K562 (cell line): ENCODE data around the gene SYNGR3. TPM values are rescaled to one million over a fixed set of nuclear protein-coding genes. Genes with fewer than 3 reads are reported as not detected.

Source experiments
- ATAC-seq: fragments of 200-7000 bp; cut with Tn5 transposase; 3 replicates; pipeline ENCODE4 v1.9.1; 2020; ENCODE audit warnings: moderate library complexity
- BruUV-seq: library from RNA; stranded (reverse); fragments of 400-500 nt; replicated peaks from 2 replicates; lab custom pipeline; 2021; lab: Mats Ljungman, UMichigan
- CTCF ChIA-PET: fragments of 300-600 bp; formaldehyde crosslinking; extraction: SDS; loops from one replicate; lab custom pipeline; 2021; ENCODE audit warnings: low intra/inter-chr PET ratio; lab: Yijun Ruan, JAX
- POLR2A ChIA-PET: fragments of 300-600, 350-650 bp; sonication (Branson Sonifier 250); formaldehyde crosslinking; extraction: SDS; loops from one replicate; lab custom pipeline; 2021; ENCODE audit warnings: antibody characterized with exemption, inconsistent platforms; lab: Yijun Ruan, JAX
- DNase-seq, 4 experiments: peaks; one replicate each; pipeline versions ENCODE4 v3.0.0 to v3.0.0-alpha.2; 2011 to 2018; ENCODE audit warnings: low spot score in 3 of 4, mixed read lengths in 3 of 4; ENCODE audit errors: extremely low read depth in 1 of 4
- FAIRE-seq: peaks from 2 replicates; lab custom pipeline; 2011; peaks lifted over from hg19 to GRCh38; lab: Jason Lieb, UNC
- H2AFZ ChIP-seq: 2 replicates; pipeline ENCODE4 v1.6.0; 2011; ENCODE audit warnings: low read depth, low read length, control low read depth, inconsistent platforms
- H3K27ac ChIP-seq: fragments of 200-600 bp; 3 replicates; pipeline ENCODE4 v1.8.0; 2011; ENCODE audit warnings: low read depth, mild to moderate bottlenecking, control low read depth, inconsistent platforms, low read length, moderate library complexity, mixed read lengths; ENCODE audit errors: extremely low read depth
- H3K27me3 ChIP-seq, 2 experiments: fragments of 300-600 bp in 1 of 2; 2 replicates in 1 of 2; 3 replicates in 1 of 2; pipeline versions ENCODE4 v1.6.0 to v1.8.0; 2011; ENCODE audit warnings: inconsistent platforms in 2 of 2, low read length in 2 of 2, mild to moderate bottlenecking in 1 of 2, mixed read lengths in 1 of 2, moderate library complexity in 1 of 2; ENCODE audit not compliant: control insufficient read depth in 2 of 2, insufficient read depth in 2 of 2
- H3K36me3 ChIP-seq: fragments of 300-600 bp; 3 replicates; pipeline ENCODE4 v1.8.0; 2011; ENCODE audit warnings: mild to moderate bottlenecking, low read length, inconsistent platforms; ENCODE audit not compliant: control insufficient read depth, insufficient read depth
- H3K4me1 ChIP-seq, 2 experiments: fragments of 200-600 bp in 1 of 2; replicated peaks in 1 of 2; 2 replicates in 1 of 2; 3 replicates in 1 of 2; pipeline versions ENCODE4 v1.5.1 to v1.8.0; 2011; ENCODE audit warnings: inconsistent platforms in 2 of 2, low read length in 2 of 2, mild to moderate bottlenecking in 1 of 2, mixed read lengths in 1 of 2, moderate library complexity in 1 of 2; ENCODE audit not compliant: control insufficient read depth in 2 of 2, insufficient read depth in 2 of 2
- H3K4me2 ChIP-seq: 2 replicates; pipeline ENCODE4 v1.6.1; 2011; ENCODE audit warnings: low read length, control low read depth, inconsistent platforms, mixed read lengths; ENCODE audit not compliant: insufficient read depth
- H3K4me3 ChIP-seq: fragments of 200-600 bp; sonication (generic), shearing (Covaris generic); 2 replicates; pipeline ENCODE4 v1.5.1; 2016; ENCODE audit warnings: control low read depth, inconsistent platforms
- H3K79me2 ChIP-seq: fragments of 200-600 bp; 3 replicates; pipeline ENCODE4 v1.8.0; 2011; ENCODE audit warnings: low read length, inconsistent platforms; ENCODE audit not compliant: control insufficient read depth, insufficient read depth
- H3K9ac ChIP-seq, 2 experiments: 2 replicates each; pipeline versions ENCODE4 v1.6.0 to v1.6.1; 2011; ENCODE audit warnings: low read depth in 2 of 2, low read length in 2 of 2, control low read depth in 1 of 2, inconsistent platforms in 1 of 2, mild to moderate bottlenecking in 1 of 2, mixed read lengths in 1 of 2; ENCODE audit not compliant: insufficient read depth in 1 of 2
- H3K9me1 ChIP-seq: one replicate; pipeline ENCODE4 v1.6.0; 2011; ENCODE audit warnings: inconsistent platforms, mild to moderate bottlenecking, low read length, moderate library complexity; ENCODE audit not compliant: control insufficient read depth, insufficient read depth
- H3K9me3 ChIP-seq: replicated peaks from 2 replicates; pipeline ENCODE4 v1.5.1; 2011; ENCODE audit warnings: low read depth, low read length, inconsistent platforms; ENCODE audit not compliant: control insufficient read depth, insufficient read depth
- H4K20me1 ChIP-seq: replicated peaks from 2 replicates; pipeline ENCODE4 v1.6.1; 2011; ENCODE audit warnings: low read length, inconsistent platforms, mixed read lengths; ENCODE audit not compliant: control insufficient read depth, insufficient read depth
- BRF1 ChIP-seq: IDR thresholded peaks from 3 replicates; pipeline ENCODE4 v1.6.1; 2011; ENCODE audit warnings: borderline replicate concordance, mild to moderate bottlenecking; ENCODE audit not compliant: insufficient read length; ENCODE audit errors: extremely low read depth
- E2F5 ChIP-seq: sonication (generic); formaldehyde crosslinking; IDR thresholded peaks from 2 replicates; pipeline ENCODE4 v1.8.0; 2022; ENCODE audit warnings: mild to moderate bottlenecking, missing genetic modification reagents
- FOXJ3 ChIP-seq: sonication (generic); formaldehyde crosslinking; IDR thresholded peaks from 2 replicates; pipeline ENCODE4 v1.4.0; 2020; ENCODE audit warnings: mild to moderate bottlenecking, missing genetic modification reagents
- NFIC ChIP-seq: fragments of 450-650 bp; IDR thresholded peaks from 2 replicates; pipeline ENCODE4 v1.6.1; 2017; ENCODE audit warnings: mild to moderate bottlenecking, inconsistent platforms
- PRPF4 ChIP-seq: fragments of 200-400 bp; formaldehyde crosslinking; IDR thresholded peaks from one replicate; pipeline ENCODE4 v1.6.1; 2017; ENCODE audit warnings: low read length, low read depth, mild to moderate bottlenecking; ENCODE audit not compliant: insufficient read depth, poor library complexity, severe bottlenecking
- RBFOX2 ChIP-seq: fragments of 200-400 bp; formaldehyde crosslinking; IDR thresholded peaks from 2 replicates; pipeline ENCODE4 v1.6.1; 2017; ENCODE audit warnings: low read depth, mild to moderate bottlenecking, low read length, moderate library complexity
- RBM22 ChIP-seq: fragments of 200-400 bp; formaldehyde crosslinking; IDR thresholded peaks from 2 replicates; pipeline ENCODE4 v1.6.1; 2018; ENCODE audit warnings: low read length, low read depth; ENCODE audit not compliant: poor library complexity, severe bottlenecking
- RFX7 ChIP-seq: fragments of 250-450 bp; sonication (Bioruptor Pico); IDR thresholded peaks from 2 replicates; pipeline ENCODE4 v1.5.1; 2021; ENCODE audit warnings: mild to moderate bottlenecking
- ZFP1 ChIP-seq: fragments of 450-650 bp; formaldehyde crosslinking; IDR thresholded peaks from 2 replicates; pipeline ENCODE4 v1.4.0; 2020; ENCODE audit warnings: mild to moderate bottlenecking, mixed read lengths
- ZNF354B ChIP-seq: fragments of 250-450 bp; sonication (Bioruptor Pico); IDR thresholded peaks from 2 replicates; pipeline ENCODE4 v1.4.0; 2020
- WGBS: fragments of 100-300 bp; shearing (Covaris generic); methylation state at CpG from one replicate; pipeline ENCODE4 v1.1.6; 2016; ENCODE audit warnings: low coverage, mixed read lengths; ENCODE audit not compliant: insufficient coverage; ENCODE audit errors: missing lambda C conversion rate; 5-methylcytosine and 5-hydroxymethylcytosine counted together
- in situ Hi-C: fragments of 300-500 bp; cut with MboI; formaldehyde crosslinking; loops from 4 replicates; pipeline ENCODE4 v1.15.0; 2018; ENCODE audit warnings: inconsistent platforms, mixed read lengths
- intact Hi-C: fragments of 100-400 bp; cut with micrococcal nuclease; formaldehyde crosslinking; loops from 2 replicates; pipeline ENCODE4 v1.14.2; 2022
- polyA plus RNA-seq, 8 experiments: library from polyadenylated mRNA; depleted of rRNA in 4 of 8; stranded (reverse) in 5 of 8; unstranded in 3 of 8; fragments of >200 nt; fragmentation: Nextera tagmentation in 2 of 8; fragmentation: Illumina TruSeq in 1 of 8; extraction: Ambion mirVana in 2 of 8; extraction: Trizol in 1 of 8; gene quantifications; 2 replicates each; pipeline versions ENCODE4 v1.2.1 to v1.2.3, GENCODE V29; 2011 to 2014; ENCODE audit warnings: inconsistent platforms in 1 of 8, missing spikeins in 1 of 8
- total RNA-seq, 7 experiments: library from RNA; depleted of rRNA in 6 of 7; stranded (reverse); fragments of >200 nt in 6 of 7; fragmentation: Illumina TruSeq in 2 of 7; extraction: Trizol in 2 of 7; gene quantifications; 2 replicates each; pipeline versions ENCODE4 v1.2.1 to v1.2.3, GENCODE V29; 2011 to 2021; ENCODE audit warnings: low replicate concordance in 1 of 7
- TF ChIP-seq, protein P1 (sequence below): sonication (generic); formaldehyde crosslinking; IDR thresholded peaks from 2 replicates; pipeline ENCODE4 v1.8.0; 2022; ENCODE audit warnings: mild to moderate bottlenecking, missing genetic modification reagents

Gene SYNGR3
- total and polyA plus RNA-seq, 9 of the 15 experiments (the other 6 are each of a cell fraction or from before 2014, with no cell fraction given) = 3.7 to 69.2 (median 36.3) TPM

GRCh38 chr16:2031081-2031577 is 41.4 kb downstream of the SYNGR3 start:
- DNase-seq (no peak), ATAC-seq (no peak)
- CTCF ChIA-PET = no interaction called here
- no peak overlapping the region for H3K4me3 ChIP-seq
- H3K9me1 ChIP-seq = peaks cover 3% of the 10 kb centered on the region
- 0 out of 4 replicates have a peak overlapping the region, but pooled peaks of 1 of the 2 experiments have one; percentile 26 for H3K9ac ChIP-seq
- in situ Hi-C loops (no loop called here), intact Hi-C loops (no loop called here)
- WGBS = 79% methylated on average over 8 of the region's 11 CpGs
- peaks cover 25 to 86% of the 10 kb centered on the region in 2 experiments for H3K4me1 ChIP-seq
- H2AFZ ChIP-seq = no peak overlapping the region
- H3K79me2 ChIP-seq = peaks cover 25% of the 10 kb centered on the region
- no TSS peak for BruUV-seq
- H3K27me3 ChIP-seq = no peaks in the 10 kb centered on the region
- TF ChIP-seq ZFP1 (CRISPR knock-in tag) (no peak), RBM22 (no peak), BRF1 (no peak), E2F5 (no peak), RBFOX2 (no peak), ZNF354B (CRISPR knock-in tag) (no peak), FOXJ3 (CRISPR knock-in tag) (no peak), PRPF4 (no peak), RFX7 (CRISPR knock-in tag) (no peak), NFIC (no peak)
- TF ChIP-seq, protein P1, sequence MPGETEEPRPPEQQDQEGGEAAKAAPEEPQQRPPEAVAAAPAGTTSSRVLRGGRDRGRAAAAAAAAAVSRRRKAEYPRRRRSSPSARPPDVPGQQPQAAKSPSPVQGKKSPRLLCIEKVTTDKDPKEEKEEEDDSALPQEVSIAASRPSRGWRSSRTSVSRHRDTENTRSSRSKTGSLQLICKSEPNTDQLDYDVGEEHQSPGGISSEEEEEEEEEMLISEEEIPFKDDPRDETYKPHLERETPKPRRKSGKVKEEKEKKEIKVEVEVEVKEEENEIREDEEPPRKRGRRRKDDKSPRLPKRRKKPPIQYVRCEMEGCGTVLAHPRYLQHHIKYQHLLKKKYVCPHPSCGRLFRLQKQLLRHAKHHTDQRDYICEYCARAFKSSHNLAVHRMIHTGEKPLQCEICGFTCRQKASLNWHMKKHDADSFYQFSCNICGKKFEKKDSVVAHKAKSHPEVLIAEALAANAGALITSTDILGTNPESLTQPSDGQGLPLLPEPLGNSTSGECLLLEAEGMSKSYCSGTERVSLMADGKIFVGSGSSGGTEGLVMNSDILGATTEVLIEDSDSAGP (CRISPR knock-in tag) = no peak
- TF ChIP-seq, all 486 proteins: peak for 0
- FAIRE-seq = no peak
- no peaks in the 10 kb centered on the region for H3K9me3 ChIP-seq
- POLR2A ChIA-PET = interaction anchor here (0.6 to 1.5 kb wide), 3 partner anchors 49 to 1087 kb away, joined by 3 to 6 read pairs (median 4); partner anchors contain the start of gene TRAF7
- no peak overlapping the region for H3K27ac ChIP-seq
- H4K20me1 ChIP-seq = 0 out of 2 replicates have a peak, but pooled peaks cover 7% of the 10 kb centered on the region
- no peak overlapping the region for H3K4me2 ChIP-seq
- H3K36me3 ChIP-seq = peaks cover 7% of the 10 kb centered on the region; the same call in 1 of the 3 replicates
